ELF-1 (cell line): ENCODE data around the gene VWC2L.
A peak's percentile ranks its signal among the peaks of the same experiment; 100 is the strongest.

Source experiments
- DNase-seq: peaks from one replicate; pipeline ENCODE4 v3.0.0-alpha.2; 2016; ENCODE audit warnings: low read depth, low spot score

Gene VWC2L

DNA sequence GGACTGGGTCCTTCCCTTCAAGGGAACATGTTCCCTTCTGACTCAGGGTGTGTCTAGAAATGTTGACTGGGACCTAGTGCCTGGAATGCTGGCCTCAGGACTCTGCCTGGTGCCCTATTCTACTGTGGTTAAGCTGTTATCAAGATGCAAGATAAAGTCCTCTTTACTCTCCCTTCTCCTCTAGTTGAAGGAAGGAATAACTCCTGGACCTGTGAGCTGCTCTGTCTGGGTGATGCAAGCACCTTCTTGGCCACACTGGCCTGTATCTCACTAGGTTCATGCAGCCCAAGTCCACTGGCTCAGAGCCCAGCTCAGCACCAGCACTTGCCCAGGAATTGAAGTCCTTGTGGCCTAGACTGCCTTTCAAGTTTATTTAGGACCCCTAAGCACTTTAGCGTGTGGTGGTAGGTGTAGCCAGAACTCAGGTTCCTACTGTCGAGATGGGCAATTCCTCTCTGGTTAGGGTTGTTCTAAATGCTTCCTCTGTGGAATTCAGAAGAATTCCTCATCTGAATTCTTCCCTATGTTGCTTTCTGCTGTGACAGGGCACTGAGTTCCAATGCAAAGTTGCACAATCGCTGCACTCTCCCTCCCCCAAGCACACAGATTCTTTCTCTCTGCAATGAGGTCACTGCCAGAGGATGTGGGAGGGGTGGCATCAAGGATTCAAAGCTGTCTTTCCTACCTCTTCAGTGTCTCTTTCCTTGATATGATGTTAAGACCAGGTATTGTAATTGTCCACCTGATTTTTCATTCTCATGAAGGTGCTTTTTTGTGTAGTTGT is 54.7 kb downstream of the VWC2L start:
- peak; percentile 5 for DNase-seq

- DNase-seq: no peak
These were observed 58.9 kb downstream of the VWC2L start for GRCh38 chr2:214469728-214470127.

- DNase-seq: no peak
These were observed 60.5 kb downstream of the VWC2L start for GRCh38 chr2:214471382-214471781.

- no peak for DNase-seq
These were observed 61.1 kb downstream of the VWC2L start for GRCh38 chr2:214471990-214472389.

GRCh38 chr2:214477305-214477704 is 66.5 kb downstream of the VWC2L start:
- DNase-seq: no peak

DNA sequence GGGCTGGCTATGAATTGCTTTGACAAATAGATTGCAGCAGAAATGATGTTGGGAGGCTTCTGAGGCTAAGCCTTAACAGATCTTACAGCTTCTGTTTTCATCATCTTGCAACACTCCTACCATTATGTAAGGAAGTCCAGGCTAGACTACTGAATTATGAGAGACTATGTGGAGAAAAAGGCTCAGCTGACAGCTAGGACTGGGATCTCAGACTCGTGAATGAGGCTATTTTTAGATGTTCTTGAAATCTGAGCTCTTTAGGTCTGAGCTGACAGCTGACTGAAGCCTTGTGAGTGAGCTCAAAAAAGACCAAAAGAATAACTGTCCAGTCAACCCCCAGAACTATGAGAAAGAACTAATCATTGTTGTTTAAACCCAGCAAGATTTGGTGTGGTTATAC is 70.3 kb downstream of the VWC2L start:
- no peak for DNase-seq

DNA sequence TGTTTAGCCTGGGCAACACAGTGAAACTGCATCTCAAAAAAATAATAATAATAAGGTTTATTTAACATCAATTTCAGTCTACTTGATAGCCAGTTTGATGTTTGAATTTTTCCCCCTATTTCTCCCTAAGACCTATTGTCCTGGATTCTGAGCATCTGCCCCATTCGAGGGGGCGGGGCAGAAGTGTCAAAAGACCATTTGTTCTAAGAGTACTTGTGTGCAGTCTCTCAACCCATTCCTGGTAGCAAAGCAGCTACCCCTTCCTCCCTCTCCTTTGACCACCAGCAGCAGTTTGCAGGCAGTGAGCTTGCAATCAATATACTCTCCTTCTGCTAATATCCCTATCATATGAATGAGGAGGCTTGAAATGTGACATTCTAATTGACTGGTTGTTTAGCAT is 71.9 kb downstream of the VWC2L start:
- no peak for DNase-seq

GRCh38 chr2:214484239-214484638 is 73.4 kb downstream of the VWC2L start:
- DNase-seq: no peak

GRCh38 chr2:214484701-214485100 is 73.8 kb downstream of the VWC2L start:
- DNase-seq: no peak

DNA sequence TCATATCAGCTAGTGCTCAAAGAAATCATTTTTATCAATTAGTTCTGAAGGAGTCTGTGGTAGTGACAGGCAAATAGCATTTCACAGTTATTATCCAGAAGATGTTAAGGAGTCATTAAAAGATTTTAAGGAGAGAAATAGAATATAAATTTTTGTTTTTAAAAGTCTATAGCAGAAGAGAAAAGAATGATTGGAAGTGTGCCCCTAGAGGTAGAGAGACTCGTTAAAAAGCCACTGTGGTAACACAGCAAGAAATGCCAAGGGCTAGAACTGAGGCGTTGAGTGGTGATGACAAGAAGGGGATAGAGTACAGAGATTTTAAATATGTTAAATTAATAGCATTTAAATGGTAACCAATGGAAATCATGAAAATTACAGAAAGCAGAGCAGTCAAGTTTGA is 78.3 kb downstream of the VWC2L start:
- DNase-seq: no peak

DNA sequence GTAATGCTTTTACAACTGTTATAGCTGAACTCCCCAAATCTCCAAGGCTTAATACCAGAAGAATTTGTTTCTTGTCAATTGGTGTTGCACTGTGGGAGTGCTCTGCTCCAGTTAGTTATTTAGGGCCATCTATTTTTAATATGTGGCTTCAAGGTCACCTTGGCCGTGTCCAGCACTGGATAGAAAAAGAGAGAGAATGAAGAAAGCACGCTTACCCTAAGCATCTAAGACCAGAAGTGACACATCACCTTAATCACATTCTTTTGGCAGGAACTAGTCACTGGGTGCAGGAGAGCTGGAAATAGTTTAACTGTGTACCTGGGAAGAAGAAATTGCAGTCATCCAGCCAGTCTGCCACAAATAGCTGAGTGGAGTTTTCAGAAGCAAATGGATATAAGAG is 78.8 kb downstream of the VWC2L start:
- no peak for DNase-seq

GRCh38 chr2:214492152-214492551 is 81.3 kb downstream of the VWC2L start:
- DNase-seq: no peak

GRCh38 chr2:214492608-214493007 is 81.8 kb downstream of the VWC2L start:
- DNase-seq: no peak

- no peak for DNase-seq
These were observed 86.6 kb downstream of the VWC2L start for GRCh38 chr2:214497489-214497888.

DNA sequence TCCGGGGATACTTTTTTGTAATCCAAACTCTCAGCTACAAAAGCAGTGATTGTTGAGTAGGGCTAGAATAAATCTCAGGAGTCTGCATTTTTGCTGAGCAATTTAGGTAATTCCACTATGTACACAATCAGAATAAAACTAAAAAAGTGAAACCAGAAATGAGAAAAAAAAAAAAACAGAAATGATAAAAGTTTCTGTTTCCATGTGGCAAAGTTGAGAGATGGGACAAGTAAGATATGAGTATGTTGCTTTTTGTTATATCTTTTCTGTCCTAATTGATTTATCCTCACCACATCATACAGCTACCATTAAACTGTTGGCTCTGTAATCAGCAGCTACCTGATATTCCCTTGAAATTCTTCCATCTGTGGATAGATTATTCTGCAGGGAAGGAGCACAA is 92.7 kb downstream of the VWC2L start:
- no peak for DNase-seq

DNA sequence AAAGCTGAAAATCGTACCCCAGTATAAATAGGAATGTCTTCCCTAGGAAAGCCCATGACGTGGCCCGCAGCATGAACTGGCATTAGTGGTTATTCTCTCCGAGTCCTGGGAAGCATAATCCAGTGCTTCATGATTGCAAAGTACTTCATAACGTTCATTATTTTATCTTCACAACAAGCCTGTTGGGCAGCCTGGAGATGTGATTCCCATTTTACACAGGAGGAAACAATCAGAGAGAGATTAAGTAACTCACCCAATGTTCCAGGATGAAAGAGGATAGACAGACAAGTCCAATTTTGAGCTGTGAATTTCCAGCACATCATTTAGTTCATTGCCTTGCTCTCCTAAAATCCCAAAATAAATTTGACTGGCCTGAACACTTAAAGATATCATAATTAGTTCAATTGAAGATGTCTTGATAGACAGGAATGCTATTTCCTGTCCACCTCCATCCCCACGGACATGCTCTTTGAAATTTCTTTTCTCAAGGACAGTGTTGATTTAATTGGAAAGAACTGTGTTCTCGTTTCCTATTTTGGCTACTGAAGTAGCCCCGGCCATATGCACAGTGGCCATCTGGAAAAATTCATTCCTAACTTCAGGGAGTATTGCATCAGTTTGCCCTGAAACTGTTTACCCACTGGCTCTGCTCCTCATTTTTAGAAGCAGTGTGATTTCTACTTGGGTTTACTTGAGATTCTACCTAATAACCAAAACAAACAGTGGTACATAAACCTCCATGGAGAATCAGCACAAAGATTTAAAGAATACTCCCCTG is 93.9 kb downstream of the VWC2L start:
- no peak for DNase-seq

DNA sequence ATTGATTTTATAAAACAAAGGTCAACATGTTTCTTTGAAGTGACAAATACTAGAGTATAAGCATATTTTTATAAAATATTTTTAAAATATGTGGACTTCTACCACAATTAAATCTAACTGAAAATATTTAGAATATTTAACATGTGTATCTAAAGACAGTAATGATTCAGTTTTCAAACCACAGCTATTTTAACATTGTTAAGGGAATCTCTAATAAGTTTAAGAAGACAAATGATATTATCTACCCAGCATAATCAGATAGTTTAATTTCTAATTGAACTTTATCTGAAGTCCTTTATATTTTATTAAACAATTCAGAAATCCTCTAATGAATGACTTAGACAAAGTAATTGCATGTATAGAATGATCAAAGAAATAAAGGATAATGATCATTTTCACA is 96.2 kb downstream of the VWC2L start:
- DNase-seq: no peak

GRCh38 chr2:214514704-214515103 is 103.8 kb downstream of the VWC2L start:
- no peak for DNase-seq

DNA sequence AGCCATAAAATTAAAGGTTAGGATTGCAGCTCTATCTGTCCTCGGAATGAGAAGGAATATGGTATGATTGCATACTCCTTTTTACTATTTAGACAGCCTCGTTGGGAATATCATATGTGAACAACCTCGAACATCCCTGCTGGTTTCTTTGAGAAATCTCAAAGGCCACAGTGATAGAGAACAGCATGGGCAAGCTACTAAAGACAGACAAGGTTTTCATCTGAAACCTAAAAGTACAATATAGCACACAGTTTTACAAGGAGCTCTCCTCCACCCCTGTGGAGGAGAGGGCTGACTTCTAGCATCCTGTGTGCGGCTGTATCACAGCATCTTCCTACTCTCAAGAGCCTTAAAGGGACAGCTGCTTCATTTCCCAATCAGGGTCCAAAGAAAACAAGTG is 104.3 kb downstream of the VWC2L start:
- DNase-seq: no peak

DNA sequence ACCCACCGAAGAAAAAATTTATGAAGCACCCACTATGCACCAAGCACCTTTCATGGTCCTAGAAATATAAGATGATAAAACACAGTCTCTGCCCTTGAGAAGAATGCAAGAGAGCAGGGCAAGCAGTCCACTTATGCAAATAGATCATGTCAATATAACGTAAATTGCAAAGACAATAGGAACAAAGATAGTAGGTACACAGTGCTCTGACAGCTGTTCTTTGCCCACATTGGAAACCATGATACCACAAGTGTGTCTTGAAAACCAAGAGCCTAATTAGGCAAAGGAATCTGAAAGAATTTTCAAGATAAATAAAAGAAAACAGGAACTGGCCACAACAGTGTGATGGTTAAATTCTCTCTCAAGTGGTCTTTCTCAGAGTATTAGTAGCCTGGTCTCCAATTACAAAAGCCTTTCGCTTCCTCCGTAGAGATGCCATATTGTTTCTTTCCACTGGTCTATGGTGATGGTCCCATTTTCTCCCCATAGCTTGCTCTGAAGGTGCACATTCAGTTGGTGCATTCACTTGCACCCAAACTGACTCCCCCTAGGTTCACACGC is 108.5 kb downstream of the VWC2L start:
- no peak for DNase-seq

GRCh38 chr2:214529021-214529420 is 118.2 kb downstream of the VWC2L start:
- DNase-seq: no peak

DNA sequence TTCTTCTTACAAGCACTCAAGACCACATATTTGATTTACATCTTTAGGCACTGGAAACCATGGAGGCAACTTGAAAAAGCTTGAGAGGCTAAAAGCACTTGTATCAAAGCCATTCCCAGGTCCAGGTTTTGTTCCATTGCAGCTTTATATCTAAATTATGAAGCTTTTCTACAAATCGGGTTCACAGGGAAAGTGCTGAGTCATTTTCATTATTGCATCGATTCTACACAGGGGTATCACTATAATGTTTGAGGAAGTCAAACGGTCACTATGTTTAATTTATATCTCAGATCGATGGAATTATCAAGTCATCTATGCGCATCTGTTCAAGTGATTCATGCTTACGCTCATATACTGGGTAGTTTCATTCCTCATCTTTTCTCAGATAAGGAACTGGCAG is 118.7 kb downstream of the VWC2L start:
- DNase-seq: no peak

DNA sequence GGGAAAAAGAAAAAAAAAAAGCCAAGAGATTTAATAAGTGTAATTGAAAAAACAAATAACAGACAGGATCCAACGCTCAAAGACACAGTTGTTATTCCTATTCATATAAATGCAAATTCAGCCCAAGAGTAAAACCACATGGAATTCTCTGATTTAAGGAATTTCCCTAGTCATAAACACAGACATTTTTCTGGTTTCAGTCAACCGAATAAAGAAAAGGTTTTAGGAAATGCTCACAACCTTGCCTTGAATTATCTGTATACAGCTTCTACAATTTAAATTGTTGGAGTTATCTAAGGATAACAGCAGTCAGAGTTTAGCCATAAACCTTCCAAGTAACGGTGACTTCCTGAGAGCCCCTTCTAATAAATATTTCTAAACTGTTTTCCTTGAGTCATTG is 122.7 kb downstream of the VWC2L start:
- no peak for DNase-seq
